ENCODE results near the gene SMCO2.

The SMCO2 gene

DNA sequence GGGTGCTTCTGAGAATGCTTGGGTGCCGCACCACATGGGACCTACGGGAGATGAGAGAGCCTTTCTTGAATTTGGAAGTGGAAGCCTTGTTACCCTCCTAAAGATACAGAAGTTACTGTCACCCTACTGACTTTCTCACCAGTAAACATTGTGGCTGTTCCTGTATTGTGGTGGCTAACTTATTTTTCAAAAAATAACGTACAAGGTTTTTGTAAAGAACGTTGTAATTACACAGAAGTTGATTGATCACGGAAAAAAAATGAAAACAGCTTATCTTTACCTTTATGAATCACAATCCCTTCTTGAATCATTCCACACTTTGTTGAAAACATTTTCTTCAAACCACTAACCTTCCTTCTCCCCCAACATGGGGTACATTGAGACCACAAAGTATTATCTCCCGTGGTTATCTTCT, 55.5 kb downstream of the SMCO2 start:
- no peak for DNase-seq

GRCh38 chr12:27504507-27504906, 58.0 kb downstream of the SMCO2 start:
- DNase-seq, result no peak

- DNase-seq, result no peak
Observed at GRCh38 chr12:27505109-27505508, 58.6 kb downstream of the SMCO2 start.

DNA sequence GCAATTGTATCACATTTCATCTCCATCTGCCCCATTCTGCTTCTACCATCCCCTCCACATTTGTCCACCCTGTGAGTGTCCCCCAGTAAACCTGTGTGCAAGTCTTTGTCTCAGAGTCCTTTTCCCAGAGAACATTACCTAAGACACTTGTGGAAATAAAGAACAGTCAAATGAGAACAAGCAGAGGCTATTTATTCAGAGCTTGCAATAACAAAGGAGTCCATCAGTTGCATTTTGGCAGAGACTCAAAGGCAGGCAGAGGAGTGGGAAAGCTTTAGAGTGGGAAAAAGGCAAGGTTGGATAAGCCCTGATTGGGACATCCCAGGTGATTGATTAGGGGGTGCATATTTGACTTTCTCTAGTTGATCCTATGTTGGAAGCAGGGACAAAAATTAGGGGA, 59.2 kb downstream of the SMCO2 start:
- DNase-seq, result no peak

- DNase-seq, result no peak
Observed at GRCh38 chr12:27506645-27507189, 60.2 kb downstream of the SMCO2 start.

- no peak for DNase-seq
Observed at GRCh38 chr12:27508736-27509431, 62.3 kb downstream of the SMCO2 start.

- DNase-seq, result no peak
Observed at GRCh38 chr12:27511031-27511722, 64.6 kb downstream of the SMCO2 start.

DNA sequence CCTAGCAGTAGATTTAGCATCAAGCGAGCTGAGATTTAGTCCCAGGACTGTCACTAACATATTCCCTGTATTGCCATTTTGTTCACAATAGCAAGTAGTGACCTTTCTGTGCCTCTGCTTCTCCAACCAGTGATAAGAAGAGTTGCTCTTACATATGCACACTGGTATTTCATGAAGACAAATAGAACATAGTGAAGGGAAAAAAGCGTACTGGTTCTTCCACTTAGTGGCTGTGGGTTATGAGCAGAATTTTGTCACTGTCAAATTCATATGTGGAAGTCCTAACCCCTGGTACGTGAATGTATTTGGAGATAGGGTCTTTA, 65.1 kb downstream of the SMCO2 start:
- no peak for DNase-seq

GRCh38 chr12:27513155-27513824, 66.8 kb downstream of the SMCO2 start:
- no peak for DNase-seq

DNA sequence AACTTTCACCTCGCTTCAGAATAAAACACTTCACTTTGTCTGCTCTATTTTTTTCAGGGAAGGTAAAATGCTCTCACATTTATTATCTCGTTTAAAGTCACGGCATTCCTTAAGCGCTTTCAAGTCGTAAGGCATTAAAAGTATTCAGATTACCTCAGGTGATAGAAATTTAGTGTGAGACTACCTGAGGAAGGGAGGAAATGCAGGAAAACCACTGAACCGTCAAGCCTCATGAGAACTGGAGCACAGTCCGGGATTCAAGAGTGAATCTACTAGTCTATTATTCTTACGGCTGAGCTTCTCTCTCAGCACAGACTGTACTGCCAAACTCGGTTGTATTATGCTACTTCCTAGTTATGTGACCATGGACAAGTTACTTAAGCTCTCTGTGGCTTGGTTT, 69.1 kb downstream of the SMCO2 start:
- DNase-seq, result no peak

GRCh38 chr12:27516625-27517024, 70.1 kb downstream of the SMCO2 start:
- DNase-seq, result no peak

- no peak for DNase-seq
Observed at GRCh38 chr12:27517546-27517945, 71.0 kb downstream of the SMCO2 start.

DNA sequence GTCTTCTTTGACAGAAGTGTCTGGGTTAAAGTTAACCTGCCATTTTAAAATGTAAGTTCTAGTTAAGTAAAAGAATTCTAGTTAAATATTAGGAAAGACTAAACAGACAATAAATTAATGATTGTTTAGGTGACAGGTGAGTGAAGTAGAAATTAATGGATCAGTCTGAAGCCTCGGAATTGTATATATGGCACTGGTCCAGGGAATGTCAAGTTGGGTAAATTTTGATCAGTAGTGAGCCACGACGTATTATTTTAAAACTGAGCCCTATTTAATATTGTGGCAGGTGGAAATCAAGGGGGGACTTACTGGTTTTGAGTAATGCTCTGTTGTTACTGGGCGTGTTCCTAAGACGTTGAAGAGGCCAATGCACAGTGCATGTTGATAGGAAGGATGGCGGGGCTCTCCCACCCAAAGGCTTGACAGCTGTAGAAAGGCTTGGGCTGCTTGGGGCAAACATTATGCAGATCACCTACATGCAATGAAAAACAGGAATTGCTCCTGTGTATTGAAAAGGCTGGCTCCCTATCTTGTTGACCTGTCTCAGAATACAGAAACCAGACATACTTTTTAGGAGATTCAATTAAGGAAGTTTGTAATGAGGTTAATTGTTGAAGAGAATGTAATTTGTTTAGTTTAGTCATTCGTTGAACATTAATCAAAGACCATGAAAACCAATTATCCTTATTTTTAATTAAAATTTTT, 71.6 kb downstream of the SMCO2 start:
- DNase-seq, result no peak

- DNase-seq, result no peak
Observed at GRCh38 chr12:27521066-27521465, 74.5 kb downstream of the SMCO2 start.

DNA sequence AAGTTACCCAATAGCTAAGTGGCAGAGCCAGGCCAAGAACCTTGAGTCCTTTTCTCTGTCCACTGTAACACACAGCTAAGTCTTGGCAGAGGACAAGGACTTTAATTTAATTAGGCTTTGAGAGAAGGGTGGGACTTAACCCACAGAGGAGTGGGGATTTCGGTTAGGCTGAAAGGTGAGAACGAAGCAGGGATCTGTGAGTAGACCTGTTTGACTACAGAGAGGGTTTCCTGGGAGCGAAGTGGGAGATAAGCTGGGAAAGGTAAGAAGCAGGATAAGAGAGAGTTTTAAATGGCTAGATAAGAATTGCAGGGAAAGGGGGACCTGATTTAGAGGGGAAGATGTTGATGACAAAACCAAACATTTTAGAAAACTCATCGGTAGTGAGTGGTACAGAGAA, 75.4 kb downstream of the SMCO2 start:
- no peak for DNase-seq

DNA sequence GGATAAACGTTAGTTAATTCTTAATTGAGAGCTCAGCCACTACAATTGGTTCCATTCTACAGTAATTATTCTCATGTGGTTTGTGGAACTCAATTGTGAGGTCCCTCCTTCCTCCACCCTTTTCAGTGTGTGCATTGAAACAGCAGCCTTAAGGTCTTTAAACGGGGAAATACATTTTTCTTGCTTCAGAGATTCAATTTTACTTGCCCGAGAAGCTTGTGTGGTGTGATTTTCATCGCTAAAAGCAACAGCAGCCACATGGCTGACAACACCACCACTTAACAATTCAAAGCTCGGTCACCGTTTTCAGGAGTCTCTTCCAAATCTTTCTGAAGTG, 76.7 kb downstream of the SMCO2 start:
- DNase-seq, result no peak

- peak; percentile 100 for DNase-seq
Observed at GRCh38 chr12:27523642-27524493, 77.3 kb downstream of the SMCO2 start, which contains the start of gene PPFIBP1. TSS of gene PPFIBP1 (plus strand) at chr12:27524206. CDS start at chr12:27633397, 109,191 bp downstream.

DNA sequence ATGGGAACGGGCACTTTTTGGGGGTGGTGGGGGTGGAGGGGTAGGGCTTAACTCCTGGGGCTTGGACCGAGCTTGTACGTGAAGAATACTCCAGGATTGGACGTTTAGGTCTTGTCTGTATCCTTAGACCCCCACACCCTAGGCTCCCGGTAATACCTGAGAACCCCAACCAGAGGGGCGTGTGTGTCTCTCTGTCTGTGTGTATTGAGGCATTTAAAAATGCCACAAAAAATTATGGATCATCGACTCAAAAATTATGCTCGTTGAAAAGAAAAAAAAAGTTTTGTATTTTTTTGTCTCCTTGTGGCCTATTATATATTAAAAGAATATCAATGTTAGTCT, 77.9 kb downstream of the SMCO2 start:
- DNase-seq, result no peak

- DNase-seq, result peak; percentile 84
Observed at GRCh38 chr12:27524839-27525753, 78.6 kb downstream of the SMCO2 start.

- no peak for DNase-seq
Observed at GRCh38 chr12:27527512-27527911, 81.0 kb downstream of the SMCO2 start.

GRCh38 chr12:27528788-27529187, 82.3 kb downstream of the SMCO2 start:
- no peak for DNase-seq

Data from NCI-H2171 treated with DMSO at 0.1 percent for 48 hours (cell line).